ENCODE data around the gene TFR2.

Gene TFR2

DNA sequence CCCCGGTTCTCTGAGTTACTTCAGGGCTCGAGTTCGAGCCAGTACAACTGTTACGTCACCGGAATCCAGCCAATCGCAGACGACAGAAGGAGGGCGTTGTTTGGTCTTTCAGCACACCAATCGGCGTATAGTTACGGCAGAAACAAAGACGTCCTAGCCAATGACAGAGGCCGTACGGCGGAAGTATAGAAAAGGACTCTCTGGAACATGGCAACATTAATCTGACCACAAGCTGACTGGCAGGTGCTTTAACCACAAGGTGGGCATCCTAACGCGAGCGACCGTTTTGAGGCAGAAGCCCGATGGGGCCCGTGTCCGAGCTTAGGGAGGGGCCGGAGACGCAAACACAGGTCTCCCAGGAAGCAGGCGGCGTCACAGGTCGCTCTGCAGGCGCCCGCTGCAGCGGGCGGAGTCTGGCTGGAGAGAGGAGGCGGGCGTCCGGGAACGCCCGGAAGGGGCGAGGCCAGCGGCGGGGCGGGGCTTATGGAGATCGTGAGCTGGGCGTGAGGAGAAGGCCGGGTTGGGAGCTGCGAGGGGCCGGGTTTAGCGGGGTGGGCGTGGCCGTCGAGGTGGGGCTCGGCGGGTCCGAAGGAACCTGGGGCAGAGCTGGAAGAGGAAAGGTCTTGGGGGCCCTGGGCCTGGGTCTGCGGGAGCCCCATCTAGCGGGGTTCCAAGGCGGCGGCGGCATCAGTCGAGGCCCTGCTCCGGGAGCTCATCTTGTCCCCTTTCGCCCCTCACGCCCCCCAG, 29.2 kb downstream of the TFR2 start, which contains the start of gene MOSPD3:
Gene MOSPD3, plus strand, starts transcription at position 558 of the 747 bp plus-strand sequence. CDS start 252 bp downstream, outside the sequence.
- peak; percentile 99 to 100 (median 100) for DNase-seq

DNA sequence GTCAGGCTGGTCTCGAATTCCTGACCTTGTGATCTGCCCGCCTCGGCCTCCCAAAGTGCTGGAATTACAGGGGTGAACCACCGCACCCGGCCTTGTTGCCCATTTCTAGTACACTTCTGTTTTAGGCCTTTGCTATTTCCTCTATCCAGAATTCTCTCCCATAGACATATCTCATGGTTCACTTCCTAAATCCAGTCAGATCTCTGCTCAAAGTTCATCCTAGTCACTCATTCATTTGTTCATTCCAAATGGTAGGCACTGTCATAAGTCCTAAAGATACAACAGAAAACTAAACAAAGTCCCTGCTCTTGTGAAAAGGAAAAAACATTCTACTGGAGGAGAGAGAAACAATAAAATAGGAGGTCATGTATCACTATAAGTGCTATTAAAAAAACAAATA, 31.4 kb downstream of the TFR2 start:
- DNase-seq, result no peak

DNA sequence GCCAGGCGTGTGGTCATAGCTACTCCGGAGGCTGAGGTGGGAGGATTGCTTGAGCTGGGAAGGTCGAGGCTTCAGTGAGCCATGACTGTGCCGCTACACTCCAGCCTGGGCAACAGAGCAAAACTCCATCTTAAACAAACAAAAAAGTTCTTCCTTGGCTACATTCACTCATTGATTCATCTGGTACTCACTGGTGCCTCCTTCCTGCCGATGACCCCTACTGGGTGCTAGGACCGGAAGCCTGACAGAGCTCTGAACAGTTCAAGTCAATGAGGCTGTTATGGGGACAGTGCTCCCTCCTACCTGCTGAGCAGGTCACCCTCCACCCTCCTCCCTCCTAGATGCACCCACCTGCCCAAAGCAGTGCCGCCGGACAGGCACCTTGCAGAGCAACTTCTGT, 34.2 kb downstream of the TFR2 start:
- DNase-seq, result no peak

DNA sequence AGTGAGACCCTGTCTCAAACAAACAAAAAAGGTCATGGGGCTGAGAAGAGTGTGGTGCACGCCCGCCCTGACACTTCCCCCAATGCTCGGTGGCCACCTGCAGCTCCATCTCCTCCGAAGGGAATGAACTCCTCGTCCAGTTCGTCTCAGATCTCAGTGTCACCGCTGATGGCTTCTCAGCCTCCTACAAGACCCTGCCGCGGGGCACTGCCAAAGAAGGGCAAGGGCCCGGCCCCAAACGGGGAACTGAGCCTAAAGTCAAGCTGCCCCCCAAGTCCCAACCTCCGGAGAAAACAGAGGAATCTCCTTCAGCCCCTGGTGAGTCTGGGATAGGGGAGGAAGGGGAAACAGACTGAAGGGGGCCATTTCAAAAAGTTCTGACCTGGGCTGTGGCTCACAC, 35.0 kb downstream of the TFR2 start:
- DNase-seq, result no peak

DNA sequence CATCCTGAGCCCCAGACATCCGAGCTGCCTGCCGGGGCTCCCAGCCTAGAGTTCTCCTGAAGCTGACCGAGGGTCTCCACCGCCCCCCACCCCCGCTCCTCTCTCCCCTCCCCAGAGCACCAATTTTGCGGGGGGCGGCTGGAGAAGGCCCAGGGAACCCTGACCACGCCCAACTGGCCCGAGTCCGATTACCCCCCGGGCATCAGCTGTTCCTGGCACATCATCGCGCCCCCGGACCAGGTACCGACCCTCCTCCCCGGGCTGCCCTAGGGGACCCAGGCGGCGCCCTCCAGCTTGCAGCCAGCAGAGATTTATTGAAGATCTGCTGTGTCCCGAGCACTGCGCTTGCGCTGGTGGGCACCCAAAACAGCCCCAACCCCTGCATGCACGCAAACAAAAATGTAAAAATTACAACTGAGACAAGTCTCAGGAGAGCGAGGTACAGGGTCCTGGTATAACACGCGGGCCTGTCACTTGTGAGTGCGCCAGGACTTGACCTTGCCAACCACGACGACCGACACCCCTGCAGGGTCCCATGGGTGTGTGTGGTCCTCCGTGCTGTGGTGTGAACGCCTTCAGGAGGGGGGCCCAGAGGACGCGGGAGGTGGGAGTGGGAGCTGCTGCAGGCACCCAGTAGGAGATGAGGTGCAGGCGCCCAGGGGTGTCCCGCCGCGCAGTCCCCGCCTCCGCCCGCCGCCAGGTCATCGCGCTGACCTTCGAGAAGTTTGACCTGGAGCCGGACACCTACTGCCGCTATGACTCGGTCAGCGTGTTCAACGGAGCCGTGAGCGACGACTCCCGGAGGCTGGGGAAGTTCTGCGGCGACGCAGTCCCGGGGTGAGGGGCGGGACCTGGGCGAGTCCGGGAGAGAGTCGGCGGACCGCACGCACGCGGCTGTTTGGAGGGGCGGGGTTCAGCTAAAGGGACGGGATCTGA, 36.1 kb downstream of the TFR2 start:
- no peak for DNase-seq

DNA sequence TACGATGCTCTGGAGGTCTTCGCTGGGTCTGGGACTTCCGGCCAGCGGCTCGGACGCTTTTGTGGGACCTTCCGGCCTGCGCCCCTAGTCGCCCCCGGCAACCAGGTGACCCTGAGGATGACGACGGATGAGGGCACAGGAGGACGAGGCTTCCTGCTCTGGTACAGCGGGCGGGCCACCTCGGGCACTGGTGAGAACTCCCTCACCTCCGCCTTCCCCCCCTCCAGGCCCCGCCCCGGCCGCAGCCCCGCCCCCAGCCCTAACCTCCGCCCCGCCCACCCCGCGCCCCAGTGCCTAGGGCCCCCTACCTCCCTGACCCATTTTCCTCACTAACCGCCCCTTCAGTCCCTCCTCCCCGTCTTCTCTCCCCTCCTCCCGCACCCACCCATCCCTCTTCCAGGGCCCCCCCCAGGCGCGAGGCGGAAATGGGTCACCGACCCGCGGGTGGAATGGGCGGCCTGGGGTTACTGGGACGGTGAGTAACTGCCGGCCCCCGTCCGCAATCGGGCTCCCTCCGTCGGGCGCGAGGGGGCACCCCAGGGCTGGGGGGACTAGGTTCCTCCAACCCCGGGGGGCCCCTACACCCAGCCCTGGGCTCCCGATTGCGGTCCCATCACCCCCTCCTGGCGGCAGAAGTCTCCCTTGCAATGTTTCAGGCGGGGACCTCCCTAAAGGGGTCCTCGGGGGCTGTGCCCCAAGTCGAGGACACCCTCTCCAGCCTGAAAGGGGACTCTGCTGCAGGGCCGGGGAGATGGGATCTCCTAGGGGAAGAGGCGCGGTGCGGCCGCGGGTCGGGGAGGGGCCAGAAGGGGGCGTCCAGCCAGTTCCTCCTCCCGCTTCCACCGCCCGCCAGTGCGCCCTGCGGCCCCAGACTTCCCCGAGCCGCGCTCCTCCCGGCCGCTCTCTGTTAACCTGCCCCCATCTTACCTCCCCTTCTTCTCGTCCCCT, 37.0 kb downstream of the TFR2 start:
- peak; percentile 55 to 85 (median 79) for DNase-seq

DNA sequence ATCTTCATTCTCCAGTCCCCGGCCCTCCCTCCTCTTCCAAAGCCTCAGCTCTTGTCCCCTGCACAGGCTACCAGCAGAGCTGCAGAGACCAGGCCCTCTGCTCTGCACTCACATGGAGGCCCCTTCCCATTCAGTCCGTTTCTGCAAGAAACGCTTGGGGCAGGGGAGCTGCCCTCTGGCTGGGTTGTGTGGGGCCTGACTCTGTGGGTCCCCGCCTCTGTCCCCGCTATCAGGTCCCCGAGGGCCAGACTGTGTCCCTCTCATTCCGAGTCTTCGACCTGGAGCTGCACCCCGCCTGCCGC, 37.7 kb downstream of the TFR2 start:
- peak in 1 of 3 experiments; percentile 76 for DNase-seq

DNA sequence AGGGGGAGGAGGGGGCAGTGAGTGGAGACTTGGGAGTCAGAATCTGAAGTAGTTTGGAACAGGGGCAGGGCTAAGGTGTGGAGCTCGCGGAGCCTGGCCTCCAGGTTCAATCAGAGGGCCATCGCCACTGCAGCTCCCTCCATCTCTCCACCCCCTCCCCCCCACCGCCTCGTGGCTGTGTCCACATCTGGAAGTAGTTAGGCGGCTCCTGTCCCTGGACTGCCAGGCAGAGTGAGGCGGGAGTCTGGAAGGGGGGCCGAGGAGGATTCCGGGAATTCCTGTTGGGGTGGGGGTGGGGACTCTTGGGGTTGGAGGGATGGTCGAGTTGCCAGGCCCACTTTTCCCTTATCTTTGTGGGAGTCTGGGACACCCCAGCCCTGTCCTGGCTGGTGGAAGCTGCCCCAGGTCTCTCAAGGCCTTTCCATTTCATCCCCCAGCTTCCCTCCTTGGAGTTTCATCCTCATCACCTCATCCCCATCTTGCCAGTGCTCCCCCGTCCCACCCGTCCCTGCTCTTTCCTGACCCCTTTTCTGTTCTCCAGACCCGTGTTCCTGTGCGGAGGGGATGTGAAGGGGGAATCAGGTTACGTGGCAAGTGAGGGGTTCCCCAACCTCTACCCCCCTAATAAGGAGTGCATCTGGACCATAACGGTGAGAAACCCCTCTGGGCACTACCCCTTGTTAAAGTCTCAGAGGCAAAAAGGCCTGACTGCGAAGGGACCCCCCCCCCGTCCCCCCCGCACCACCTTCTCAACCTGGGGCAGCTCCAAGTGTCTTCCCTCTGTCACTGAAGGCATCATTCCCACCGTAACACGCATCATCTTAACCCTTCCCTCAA, 38.2 kb downstream of the TFR2 start:
- DNase-seq, result peak in 2 of 3 experiments; percentile 13 to 56

DNA sequence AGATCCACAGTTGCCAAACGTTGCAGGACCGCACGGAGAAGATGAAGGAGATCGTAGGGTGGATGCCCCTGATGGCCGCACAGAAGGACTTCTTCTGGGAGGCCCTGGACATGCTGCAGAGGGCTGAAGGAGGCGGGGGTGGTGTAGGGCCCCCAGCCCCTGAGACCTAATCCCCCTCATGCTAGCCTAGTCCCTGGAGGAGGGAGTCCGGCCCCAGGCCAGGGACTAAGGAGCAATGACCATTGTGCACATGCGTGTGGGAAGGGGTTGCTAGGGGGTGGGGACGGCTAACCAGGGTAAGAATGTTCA, 40.7 kb downstream of the TFR2 start:
- no peak for DNase-seq

DNA sequence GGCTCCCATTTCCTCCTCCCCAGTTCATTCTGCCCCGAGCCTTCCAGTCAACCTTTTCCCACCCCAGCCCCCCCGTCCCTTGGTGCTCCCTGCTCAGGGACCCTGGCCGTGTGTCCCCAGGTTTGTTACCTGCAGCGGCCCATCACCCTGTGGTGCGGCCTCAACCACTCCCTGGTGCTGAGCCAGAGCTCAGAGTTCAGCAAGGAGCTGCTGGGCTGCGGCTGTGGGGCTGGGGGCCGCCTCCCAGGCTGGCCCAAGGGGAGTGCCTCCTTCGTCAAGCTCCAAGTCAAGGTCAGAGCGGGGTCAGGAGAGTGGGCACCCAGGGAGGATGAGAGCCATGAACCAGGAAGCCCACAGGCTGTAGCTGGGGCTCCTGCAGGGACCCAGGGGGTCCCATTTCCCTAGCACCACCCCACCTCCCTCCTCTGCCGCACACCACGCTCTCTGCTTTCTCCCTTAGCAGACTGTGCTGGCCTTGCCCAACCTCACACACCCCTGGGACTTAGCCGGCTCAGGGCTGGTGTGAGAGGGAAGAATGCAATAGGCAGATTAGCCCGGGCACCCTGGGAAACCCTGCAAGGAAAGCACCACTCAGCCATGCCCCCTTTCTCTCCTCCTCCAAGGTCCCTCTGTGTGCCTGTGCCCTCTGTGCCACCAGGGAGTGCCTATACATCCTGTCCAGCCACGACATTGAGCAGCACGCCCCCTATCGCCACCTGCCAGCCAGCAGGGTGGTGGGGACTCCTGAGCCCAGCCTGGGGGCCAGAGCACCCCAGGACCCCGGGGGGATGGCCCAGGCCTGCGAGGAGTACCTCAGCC, 41.2 kb downstream of the TFR2 start:
- DNase-seq, result no peak

DNA sequence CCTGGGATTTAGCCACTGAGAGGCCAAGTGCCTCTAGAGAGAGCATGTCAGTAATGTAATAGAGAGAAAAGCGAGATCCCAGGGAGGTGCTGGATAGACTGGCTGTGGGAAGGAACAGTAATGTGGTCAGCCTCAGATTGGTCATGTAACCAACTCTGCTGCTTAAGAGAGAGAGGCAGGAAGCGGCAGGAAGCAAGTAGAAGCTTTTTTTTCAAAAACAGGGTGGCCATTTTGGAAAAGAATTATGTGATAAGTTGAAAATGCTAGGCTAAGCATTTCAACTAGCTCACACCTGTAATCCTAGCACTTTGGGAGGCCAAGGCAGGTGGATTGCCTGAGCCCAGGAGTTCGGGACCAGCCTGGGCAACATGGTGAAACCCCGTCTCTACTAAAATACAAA, 42.9 kb downstream of the TFR2 start:
- no peak for DNase-seq

DNA sequence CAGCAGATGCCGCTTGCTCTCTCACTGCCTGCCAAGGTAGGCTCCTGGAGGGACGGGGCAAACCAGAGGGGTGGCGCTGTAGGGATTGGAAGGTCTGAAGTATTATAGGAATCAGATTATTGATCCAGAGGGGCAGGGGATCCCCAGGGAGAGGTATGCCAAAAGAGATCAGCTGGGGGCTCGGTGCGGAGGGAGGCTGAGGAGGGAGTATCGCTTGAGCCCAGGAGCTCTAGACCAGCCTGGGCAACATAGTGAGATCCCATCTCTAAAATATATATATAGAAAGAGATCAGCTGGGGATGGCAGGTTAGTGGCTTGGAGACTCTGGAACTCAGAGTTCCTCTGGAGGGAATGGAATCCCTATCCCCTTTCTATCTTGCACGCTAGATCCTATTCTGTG, 46.2 kb downstream of the TFR2 start:
- no peak for DNase-seq

DNA sequence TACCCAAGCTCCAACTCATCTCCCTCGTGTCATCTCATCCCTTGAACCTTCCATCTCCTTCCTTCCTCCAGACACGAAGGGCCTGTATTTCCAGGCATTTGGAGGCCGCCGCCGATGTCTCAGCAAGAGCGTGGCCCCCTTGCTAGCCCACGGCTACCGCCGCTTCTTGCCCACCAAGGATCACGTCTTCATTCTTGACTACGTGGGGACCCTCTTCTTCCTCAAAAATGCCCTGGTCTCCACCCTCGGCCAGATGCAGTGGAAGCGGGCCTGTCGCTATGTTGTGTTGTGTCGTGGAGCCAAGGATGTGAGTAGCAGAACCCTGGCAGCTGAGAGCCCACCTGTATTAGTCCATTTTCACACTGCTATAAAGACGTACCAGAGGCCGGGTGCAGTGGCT, 49.8 kb downstream of the TFR2 start:
- DNase-seq, result no peak

DNA sequence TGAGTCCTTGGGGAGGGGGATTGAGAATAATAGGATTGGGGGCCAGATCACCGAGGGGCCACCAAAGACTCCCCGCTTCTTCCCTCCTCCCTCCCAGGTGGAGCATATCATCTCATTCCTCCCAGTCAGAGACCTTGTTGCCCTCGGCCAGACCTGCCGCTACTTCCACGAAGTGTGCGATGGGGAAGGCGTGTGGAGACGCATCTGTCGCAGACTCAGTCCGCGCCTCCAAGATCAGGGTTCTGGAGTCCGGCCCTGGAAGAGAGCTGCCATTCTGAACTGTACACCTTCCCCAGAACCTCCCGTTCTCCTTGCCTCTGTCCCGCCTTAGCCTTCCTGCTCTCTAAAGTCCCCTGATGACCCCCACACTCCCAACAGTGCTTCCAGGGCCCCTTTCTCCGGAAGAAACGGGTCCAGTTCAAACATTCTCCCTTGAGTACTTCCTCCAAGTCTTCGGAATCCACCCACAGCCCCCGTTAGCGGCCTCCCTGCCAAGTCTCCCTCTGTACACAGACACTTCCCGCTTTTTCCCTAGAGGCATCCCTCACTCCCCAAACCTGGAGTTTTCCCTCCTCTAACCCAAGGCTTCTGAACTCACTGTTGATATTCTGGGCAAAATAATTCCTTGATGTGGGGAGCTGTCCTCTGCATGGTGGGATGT, 51.1 kb downstream of the TFR2 start:
- no peak for DNase-seq

DNA sequence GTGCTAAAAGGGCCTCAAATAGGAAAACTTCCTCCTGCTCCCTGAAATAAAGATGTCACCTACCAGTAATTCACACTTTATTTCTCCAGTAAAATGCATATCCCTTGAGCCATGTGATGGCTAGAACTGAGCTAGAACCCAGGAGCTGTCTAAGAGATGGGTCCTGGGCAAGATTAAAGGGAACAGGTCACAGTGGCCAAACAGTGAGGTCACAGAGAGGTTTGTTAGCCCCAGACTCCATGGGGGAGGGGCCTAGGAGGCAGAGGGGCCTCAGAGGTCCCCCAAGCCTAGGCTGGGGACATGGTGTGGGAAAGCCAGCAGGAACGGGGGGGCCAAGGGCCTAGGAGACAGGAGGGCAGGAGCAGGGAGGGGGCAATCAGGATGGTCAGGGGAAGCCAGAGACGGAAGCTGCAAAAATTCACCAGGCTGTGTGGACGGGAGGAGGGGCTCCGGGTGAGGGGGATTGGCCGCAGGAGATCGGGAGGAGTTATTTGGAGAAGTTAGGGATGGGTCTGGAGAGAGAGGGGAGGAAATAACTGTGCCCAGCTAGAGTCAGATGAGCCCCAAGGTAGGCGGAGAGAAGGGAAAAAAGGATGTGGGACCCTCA, 51.9 kb downstream of the TFR2 start:
- DNase-seq, result no peak

DNA sequence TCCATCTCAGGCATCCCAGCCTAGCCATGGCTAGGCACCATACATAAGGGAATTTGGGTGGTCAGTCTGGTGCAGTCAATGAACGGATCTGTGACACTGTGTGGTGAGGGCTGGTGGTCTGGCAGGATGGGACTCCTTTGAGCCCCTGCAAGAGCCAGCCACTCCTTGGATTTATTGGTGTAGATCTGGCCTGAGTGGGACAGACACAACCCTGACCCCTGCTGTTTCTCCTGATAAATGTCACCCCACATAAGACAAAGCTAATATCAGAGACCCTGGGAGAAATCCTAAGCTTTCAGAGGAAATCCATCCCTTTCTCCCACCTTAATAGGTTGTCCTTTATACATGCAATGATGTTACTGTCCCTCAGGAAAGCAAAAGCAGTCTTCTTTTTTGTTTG, 52.9 kb downstream of the TFR2 start:
- DNase-seq, result no peak

DNA sequence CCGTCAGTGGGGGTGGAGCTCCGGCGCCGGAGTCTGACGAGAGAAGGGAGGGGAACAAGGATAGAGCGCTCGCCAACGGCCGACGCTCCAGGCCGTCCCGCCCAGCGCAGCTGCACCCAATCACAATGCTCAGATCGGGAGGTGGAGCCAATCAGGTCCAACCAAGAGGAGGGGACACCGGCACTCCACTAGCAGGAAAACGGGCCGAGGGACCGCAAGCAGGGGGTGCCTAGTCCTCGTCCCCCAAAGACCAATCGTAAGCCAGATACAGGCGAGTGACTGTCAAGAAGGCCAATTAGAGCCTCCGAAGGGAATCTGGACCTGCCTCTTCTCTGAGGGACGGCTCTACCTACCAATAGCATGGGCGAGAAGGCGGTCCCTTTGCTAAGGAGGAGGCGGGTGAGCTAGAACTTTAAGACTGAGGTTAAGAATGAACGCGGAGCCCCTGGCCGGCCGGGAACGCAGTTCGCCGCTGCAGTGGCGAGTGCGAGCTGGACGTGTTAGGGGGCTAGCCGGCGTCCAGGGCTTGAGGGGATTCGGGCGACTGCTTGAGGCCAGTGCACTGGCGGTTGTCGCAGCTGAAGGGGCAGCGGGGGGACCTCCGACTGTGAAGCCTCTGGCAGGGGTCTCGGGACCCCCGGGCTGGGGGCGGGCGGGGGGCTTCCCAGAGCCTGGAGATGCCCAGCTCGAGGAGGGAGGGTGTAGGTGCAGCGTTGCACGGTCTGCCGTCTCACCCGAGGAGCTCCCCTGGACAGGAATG, 54.9 kb downstream of the TFR2 start, which contains the start of gene FBXO24:
Gene FBXO24, plus strand, starts transcription at position 63 of the 760 bp plus-strand sequence. Its CDS starts 298 bp downstream, at position 361.
- peak; percentile 99 to 100 (median 100) for DNase-seq

DNA sequence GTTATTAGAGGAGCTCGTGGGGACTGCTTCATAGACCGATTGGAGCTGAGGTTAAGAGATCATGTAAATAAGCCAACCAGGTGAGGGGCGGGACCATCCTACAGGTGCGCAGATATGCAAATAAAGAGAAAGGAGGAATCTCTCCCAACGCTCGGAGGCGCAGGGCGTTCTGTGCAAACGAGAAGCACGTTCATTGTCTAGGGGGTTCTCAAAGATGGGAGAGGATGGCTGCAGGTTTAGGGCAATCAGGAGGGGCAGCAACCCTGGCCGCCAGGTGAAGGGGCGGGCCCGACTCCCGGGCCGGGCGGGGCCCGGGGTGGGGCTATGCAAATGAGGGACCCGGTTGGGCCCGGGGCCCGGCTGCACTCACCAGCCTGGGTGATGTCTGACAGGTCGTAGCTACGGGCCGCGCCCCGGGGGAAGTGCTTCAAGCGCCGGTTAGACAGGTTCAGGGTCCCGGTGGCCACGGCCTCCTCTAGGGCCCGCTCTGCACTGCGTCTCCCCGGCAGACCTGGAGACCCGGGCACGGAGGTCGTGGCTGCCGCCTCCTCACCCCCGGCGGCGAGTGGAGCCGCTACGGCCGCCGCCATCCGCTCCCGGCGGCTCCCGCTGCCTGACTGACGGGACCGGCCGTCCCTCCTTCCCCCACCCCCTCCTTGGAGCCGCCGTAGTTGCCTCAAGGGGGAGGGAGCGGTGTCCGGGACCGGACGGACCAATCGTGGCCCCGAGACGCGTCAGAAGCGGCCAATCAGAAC, 55.7 kb downstream of the TFR2 start, which contains the start of gene LRCH4:
Gene LRCH4, minus strand, starts transcription at position 619 of the 755 bp plus-strand sequence. Its CDS starts 29 bp downstream, at position 590.
- DNase-seq, result peak; percentile 77 to 82 (median 77)

All from NCI-H1417 (cell line).